Activated CD4-positive, alpha-beta T cell treated with anti-CD3 and anti-CD28 coated beads, Interleukin-2, Interleukin-6, amounts not matched to agents 100 ng/mL and 50 ng/mL, durations not matched to agents 16 hours and 8 hours (primary cell): Measurements from ENCODE around the gene DEFB108B.
A peak's percentile ranks its signal among the peaks of the same experiment; 100 is the strongest.
"Not testable (repeated sequence)": the region's sequence is repeated elsewhere in the genome, so short reads cannot be mapped to it uniquely, and the experiment has no call there.

Experiments
- DNase-seq: peaks from one replicate; pipeline ENCODE4 v3.0.0-alpha.2; 2020

The DEFB108B gene

DNA sequence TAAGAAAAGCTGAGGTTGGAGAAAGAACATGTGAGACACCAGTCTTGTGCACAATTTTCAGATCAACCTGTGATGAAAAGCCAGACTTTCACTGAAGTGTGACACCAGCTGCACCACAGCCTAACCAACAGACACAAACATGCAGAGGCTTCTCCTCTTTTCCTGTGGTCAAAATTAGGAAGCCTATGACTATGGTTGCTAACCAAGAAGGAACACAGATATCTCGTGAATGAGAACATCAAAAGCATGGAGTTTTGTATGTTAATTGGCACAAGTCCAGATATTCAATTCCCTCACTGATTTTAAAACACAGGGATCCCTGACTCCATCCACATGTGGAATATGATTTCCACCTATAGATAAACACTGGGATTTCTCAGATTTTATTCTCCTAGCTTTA is 11.5 kb upstream of the DEFB108B start:
- not testable (repeated sequence) for DNase-seq

DNA sequence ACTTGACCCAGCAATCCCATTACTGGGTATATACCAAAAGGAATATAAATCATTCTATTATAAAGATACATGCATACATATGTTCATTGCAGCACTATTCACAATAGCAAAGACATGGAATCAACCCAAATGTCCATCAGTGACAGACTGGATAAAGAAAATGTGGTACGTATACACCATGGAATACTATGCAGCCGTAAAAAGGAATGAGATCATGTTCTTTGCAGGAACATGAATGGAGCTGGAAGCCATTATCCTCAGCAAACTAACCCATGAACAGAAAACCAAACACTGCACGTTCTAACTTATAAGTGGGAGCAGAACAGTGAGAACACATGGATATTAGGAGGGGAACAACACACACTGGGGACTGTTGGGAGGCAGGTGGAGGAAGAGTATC is 3.8 kb upstream of the DEFB108B start:
- not testable (repeated sequence) for DNase-seq

- not testable (repeated sequence) for DNase-seq
Observed at GRCh38 chr11:71829686-71830085, 3.3 kb upstream of the DEFB108B start.

- not testable (repeated sequence) for DNase-seq
Observed at GRCh38 chr11:71842720-71843119, 9.7 kb downstream of the DEFB108B start.

GRCh38 chr11:71843355-71843754 is 10.4 kb downstream of the DEFB108B start:
- DNase-seq, result not testable (repeated sequence)

GRCh38 chr11:71843858-71844257 is 10.9 kb downstream of the DEFB108B start:
- DNase-seq, result no peak

DNA sequence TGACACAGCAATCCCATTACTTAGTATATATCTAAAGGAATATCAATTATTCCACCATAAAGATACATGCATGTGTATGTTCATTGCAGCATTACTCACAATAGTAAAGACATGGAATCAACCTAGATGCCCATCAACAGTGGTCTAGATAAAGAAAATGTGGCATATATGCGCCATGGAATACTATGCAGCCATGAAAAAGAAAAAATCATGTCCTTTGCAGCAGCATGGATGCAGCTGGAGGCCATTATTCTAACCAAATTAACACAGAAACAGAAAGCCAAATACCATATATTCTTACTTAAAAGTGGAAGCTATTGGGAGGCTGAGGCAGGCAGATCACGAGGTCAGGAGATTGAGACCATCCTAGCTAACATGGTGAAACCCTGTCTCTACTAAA is 20.9 kb downstream of the DEFB108B start:
- not testable (repeated sequence) for DNase-seq

DNA sequence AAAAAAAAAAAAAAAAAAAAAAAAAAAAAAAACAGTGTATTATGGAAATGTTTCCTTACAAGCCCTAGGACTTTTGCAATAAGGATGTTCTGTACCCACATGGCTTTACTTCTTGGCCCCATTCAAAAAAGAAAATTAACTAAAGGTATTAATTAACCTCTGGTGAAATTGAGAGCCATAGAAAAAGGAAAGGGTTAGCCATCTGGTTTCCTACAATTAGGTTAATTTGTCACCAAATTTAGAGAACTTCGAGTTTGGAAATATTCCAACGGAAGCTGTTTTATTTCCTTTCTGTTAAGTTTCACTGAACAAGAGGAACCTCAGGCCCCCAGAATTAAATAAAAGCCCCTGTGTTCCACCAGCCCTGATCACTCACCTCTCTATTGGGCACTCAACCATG is 22.9 kb downstream of the DEFB108B start:
- DNase-seq, result not testable (repeated sequence)

DNA sequence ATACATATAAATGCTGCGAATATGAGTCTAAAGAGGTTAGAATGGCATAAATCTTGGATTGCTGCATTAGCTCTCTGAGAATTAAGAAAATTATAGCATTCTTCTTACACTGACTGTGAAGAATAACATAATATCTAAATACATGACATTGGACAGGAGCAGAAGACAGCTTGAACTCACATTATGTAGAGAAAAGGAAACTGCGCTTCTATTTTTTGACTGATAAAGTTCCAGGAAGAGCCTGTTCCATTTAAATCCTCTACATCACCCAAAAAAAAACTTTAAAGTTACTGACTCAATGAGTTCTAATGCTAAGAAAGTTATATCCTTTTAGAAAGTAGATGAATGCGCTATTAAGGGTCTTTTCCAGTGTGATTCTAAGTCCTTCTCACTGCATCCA is 27.8 kb downstream of the DEFB108B start:
- DNase-seq, result not testable (repeated sequence)

GRCh38 chr11:71863978-71864627 is 31.1 kb downstream of the DEFB108B start:
- DNase-seq, result peak; percentile 60

GRCh38 chr11:71867209-71867608 is 34.2 kb downstream of the DEFB108B start:
- DNase-seq, result not testable (repeated sequence)

DNA sequence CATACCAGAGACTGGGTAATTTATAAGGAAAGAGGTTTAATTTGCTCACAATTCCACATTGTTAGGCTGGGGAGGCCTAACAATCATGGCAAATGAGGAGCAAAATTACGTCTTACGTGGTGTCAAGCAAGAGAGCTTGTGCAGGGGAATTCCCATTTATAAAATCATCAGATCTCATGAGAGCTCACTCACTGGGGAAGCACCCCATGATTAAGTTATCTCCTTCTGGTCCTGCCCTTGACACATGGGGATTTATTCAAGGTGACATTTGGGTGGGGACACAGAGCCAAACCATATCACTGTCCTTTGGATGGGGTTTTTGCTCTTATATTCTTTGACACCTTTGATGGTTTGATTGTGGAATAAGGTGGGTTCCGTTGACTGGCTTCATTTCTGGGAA is 36.9 kb downstream of the DEFB108B start:
- peak; percentile 4 for DNase-seq

DNA sequence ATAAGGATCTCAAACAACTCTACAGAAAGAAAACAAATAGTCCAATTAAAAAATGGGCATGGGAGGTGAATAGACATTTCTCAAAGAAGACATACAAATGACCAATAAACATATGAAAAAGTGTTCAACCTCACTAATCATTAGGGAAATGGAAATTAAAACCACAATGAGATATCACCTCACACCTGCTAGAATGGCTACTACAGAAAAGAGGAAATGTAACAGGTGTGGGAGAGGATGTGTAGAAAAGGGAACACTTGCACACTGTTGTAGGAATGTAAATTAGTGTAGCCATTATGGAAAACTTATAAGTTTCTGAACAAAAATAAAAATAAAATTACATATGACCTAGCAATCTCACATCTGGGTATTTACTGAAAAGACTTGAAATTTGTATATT is 37.7 kb downstream of the DEFB108B start:
- DNase-seq, result not testable (repeated sequence)

DNA sequence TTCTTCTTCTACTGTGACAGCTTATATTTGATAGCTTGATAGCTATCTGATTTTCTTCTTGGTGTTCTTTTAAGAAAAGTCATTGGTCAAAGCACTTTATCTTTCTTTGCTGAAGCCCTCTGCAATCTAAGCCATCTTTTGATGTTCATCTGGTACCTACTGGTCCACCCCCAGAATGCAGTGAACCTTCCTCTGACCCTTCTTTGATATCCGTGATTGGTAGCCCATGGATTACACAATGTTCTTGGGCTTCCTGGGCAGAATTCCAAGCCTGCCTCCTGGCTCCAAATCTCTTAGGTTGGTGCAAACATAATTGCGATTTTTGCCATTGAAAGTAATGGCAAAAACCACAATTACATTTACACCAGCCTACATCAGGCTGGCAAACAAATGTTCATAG is 43.3 kb downstream of the DEFB108B start:
- not testable (repeated sequence) for DNase-seq

- DNase-seq, result not testable (repeated sequence)
Observed at GRCh38 chr11:71878059-71878458, 45.1 kb downstream of the DEFB108B start, which contains the start of gene DEFB131B. Gene DEFB131B (plus strand): TSS chr11:71878453. CDS start chr11:71878453, 0 bp downstream.

DNA sequence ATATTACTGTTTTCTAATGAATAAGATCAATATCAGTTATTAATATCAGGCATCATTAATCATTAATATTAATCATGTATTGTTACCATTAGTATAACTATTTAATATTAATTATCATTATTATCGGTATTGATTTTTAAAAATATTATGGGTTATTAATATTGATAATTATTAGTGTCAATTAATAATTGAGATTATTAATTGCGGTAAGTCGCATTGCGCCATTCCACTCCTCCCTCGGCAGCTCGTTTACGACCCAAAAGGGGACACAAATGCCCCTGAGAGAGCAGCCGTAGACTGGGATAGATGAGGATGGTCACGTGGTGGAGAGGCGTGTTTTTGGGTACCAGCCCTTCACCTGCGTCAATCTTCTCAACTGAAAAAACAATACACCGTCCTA is 52.8 kb downstream of the DEFB108B start:
- DNase-seq, result not testable (repeated sequence)
